GM13976 (cell line): ENCODE results near the gene CEP68.

Experiments
- DNase-seq: peaks from one replicate; pipeline ENCODE4 v3.0.0; 2012; ENCODE audit warnings: low spot score
- in situ Hi-C: fragments of 300-500 bp; cut with MboI; formaldehyde crosslinking; loops from one replicate; pipeline ENCODE4 v1.12.0; 2022; ENCODE audit warnings: low sequenced_read_pairs, mixed read lengths, inconsistent platforms; ENCODE audit not compliant: unreplicated experiment
- TF ChIP-seq, protein P1 (sequence below): IDR thresholded peaks from 2 replicates; pipeline ENCODE4 v1.5.1; 2012; ENCODE audit warnings: borderline replicate concordance, mild to moderate bottlenecking; ENCODE audit not compliant: insufficient read depth; ENCODE audit errors: extremely low read depth, missing control alignments, control extremely low read depth

Gene CEP68

DNA sequence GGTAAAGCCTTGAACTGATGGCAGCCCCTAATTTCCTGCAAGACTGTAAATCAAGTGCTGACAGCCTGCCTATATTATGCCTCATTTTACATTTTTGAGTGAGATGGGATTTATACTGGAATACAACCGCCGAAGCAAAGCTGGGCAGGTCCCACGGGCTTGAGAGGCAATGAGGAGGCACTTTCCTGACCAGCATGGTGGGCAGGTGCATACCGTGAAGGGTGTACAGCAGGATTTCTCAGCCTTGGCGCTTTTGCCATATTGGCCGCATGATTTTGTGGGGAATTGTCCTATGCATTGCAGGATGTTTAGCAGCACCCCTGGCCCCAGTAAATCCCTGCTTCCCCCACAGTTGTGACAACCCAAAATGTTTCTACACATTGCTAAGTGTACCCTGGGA lies 22.8 kb downstream of the CEP68 start:
- TF ChIP-seq, protein P1, sequence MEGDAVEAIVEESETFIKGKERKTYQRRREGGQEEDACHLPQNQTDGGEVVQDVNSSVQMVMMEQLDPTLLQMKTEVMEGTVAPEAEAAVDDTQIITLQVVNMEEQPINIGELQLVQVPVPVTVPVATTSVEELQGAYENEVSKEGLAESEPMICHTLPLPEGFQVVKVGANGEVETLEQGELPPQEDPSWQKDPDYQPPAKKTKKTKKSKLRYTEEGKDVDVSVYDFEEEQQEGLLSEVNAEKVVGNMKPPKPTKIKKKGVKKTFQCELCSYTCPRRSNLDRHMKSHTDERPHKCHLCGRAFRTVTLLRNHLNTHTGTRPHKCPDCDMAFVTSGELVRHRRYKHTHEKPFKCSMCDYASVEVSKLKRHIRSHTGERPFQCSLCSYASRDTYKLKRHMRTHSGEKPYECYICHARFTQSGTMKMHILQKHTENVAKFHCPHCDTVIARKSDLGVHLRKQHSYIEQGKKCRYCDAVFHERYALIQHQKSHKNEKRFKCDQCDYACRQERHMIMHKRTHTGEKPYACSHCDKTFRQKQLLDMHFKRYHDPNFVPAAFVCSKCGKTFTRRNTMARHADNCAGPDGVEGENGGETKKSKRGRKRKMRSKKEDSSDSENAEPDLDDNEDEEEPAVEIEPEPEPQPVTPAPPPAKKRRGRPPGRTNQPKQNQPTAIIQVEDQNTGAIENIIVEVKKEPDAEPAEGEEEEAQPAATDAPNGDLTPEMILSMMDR: no peak
- DNase-seq: no peak
- in situ Hi-C loops: no loop called here

DNA sequence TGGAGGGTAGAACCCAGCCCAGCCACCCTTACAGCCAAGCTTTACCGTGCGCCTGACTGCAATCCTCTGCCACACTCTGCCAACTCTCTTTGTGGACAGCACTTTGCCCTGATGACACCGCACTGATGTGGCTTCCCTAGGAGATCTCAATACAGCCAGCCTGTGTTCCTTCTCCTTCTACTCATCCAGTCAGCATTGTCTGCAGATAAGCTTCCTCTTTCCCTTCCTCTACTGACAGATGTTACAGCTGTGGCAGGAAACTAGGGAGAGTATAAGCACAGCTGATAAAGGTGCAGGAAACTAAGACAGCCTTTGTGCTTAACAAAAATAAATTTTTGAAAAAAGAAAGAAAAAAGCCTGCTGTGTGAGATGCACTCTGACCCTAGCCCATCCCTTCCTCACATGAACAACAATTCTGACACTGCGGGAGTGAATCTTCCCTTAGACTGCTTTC lies 25.0 kb downstream of the CEP68 start:
- in situ Hi-C loops: no loop called here
- no peak for DNase-seq
- TF ChIP-seq, protein P1: no peak

DNA sequence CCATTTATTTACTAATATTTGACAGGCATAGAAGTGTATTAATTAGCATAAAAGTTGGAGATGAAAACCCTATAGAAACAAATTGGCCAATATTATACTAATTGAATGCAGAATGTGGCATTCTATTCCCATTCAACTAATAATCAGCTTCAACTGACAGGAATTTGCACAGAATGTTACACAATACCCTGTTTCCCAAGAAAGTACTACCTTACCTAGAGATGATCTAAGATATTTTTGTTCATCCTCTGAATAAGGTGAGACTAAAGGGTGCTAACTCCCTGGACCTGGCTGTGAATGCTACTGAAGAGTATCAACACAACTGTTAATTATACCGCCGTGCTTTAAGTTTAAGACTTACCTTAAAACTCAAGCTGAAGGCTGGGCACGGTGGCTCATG lies 28.9 kb downstream of the CEP68 start:
- in situ Hi-C loops: no loop called here
- TF ChIP-seq, protein P1: no peak
- no peak for DNase-seq

DNA sequence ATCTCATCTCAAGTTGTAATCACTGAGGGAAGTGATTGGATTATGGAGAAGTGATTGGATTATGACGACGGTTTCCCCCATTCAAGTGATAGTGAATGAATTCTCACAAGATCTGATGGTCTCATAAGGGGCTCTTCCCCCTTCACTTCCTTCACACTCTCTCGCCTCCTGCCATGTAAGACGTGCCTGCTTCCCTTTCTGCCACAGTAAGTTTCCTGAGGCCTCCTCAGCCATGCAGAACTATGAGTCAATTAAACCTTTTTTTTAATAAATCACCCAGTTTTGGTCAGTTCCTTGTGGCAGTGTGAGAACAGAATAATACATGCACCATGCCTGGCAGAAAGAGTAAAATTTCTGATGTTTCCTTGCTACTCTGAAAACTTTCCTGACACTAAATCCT lies 36.6 kb downstream of the CEP68 start:
- TF ChIP-seq, protein P1: no peak
- DNase-seq: no peak
- in situ Hi-C loops: no loop called here

DNA sequence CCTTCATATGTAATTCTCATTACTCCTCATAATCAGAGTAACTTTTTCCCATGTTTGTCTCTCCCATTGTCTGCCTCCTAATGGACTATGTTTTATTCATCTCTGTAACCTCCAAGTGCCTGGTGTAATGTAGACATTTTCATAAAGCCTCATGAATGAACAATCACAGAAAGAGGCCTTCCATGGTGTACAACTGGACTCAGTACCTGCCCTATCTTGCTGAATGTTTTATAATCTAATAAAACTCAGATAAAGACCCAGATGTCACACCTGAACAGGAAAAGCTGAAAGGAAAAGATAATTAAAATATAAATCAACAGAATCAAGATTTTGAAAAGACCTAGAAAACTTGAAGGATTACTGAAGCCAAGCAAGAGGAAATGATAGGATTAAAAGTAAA lies 37.0 kb downstream of the CEP68 start:
- in situ Hi-C loops: no loop called here
- no peak for DNase-seq
- TF ChIP-seq, protein P1: no peak

DNA sequence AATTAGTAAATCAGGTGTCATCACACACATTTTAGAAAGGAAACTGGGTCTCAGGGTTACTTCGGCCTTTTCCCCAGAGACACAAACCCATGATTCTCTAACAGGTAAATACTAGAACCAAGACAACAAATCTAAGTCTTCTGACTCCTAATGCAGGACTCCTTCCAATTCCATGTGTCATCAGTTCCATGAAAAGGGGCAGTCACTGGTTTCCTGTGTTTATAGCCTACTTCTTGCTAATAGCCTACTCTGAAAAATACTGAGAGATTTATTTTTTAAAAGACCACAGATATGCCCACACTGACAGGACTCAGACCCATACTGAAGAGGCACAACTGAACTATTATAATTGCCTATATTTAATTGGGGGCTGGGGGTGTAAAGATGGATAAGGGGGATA lies 40.7 kb downstream of the CEP68 start:
- TF ChIP-seq, protein P1: no peak
- in situ Hi-C loops: no loop called here
- no peak for DNase-seq

DNA sequence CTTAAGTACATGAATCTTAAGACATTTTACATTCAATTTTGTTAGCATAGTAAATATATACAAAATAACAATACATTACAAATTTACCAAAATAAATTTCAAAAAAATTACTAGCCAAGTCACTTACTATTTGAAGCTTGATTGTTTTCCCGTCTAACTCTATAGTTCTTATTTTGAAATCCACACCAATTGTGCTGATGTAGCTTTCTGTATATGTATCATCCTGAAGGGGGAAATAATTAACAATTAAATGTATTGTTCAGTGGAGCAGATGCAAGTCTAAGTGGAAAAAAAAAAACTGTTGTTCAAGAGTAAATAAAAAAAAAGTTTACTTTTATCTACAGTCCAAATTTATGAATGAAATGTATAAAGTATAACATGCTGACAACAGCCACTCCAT lies 41.6 kb downstream of the CEP68 start:
- DNase-seq: no peak
- TF ChIP-seq, protein P1: no peak
- in situ Hi-C loops: no loop called here
